ENCODE measurements around the gene ATP8B4. TPM values are rescaled to one million over a fixed set of nuclear protein-coding genes. Genes with fewer than 3 reads are reported as not detected.

ATP8B4 gene
- total and polyA plus RNA-seq, 11 donors = 0.51 to 14.7 (median 2.1) TPM

DNA sequence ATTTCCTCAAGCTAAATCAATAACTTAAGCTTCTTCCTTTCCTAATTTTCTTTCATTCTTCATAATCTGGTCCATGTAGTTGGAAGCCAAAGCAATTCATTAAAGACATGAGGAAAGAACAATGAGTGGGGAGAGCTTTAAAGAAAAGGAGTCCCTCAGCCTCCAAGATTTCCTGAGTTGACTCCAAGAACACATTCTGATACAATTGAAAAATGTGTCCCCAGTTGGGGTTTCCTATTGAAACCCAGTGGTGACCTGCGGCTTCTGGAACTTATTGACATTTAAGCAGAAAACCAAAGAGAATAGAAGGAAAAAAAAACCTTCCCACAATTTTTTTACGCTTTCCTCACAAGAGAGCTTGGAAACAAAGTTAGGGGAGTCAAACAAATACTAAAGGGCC lies 37.0 kb downstream of the ATP8B4 start:
- no peak for ATAC-seq
- no peak overlapping the region for H3K27ac ChIP-seq
- H3K4me1 ChIP-seq = peaks cover 0 to 8% (median 0%) of the 10 kb centered on the region in 12 donors
- no peaks in the 10 kb centered on the region for H3K36me3 ChIP-seq
- peaks cover 0 to 3% (median 0%) of the 10 kb centered on the region in 9 donors for H3K27me3 ChIP-seq
- intact Hi-C loops (cut with DNase I) = no loop called here
- 45 to 65% (median 51%) methylated on average over 2 of the region's 2 CpGs for WGBS, 4 donors
- DNase-seq = no peak
- H3K4me3 ChIP-seq = no peak overlapping the region
- TF ChIP-seq POLR2A (IDR thresholded peaks at IDR 0.05) (no peak), CTCF (IDR thresholded peaks at IDR 0.05) (no peak)
- H3K9me3 ChIP-seq = no peaks in the 10 kb centered on the region

- H3K9me3 ChIP-seq = no peaks in the 10 kb centered on the region
- H3K4me1 ChIP-seq = peaks cover 0 to 7% (median 0%) of the 10 kb centered on the region in 12 donors
- TF ChIP-seq CTCF (IDR thresholded peaks at IDR 0.05) = no peak
- TF ChIP-seq POLR2A (IDR thresholded peaks at IDR 0.05) = no peak
- WGBS, 4 donors = 62 to 67% (median 63%) methylated on average over 2 of the region's 2 CpGs
- H3K4me3 ChIP-seq = no peak overlapping the region
- DNase-seq = no peak
- peak overlapping the region in 1 of 12 donors; percentile 50 for H3K27ac ChIP-seq
- no peaks in the 10 kb centered on the region for H3K36me3 ChIP-seq
- intact Hi-C loops (cut with DNase I) = no loop called here
- no peak for ATAC-seq
- H3K27me3 ChIP-seq = peaks cover 0 to 3% (median 0%) of the 10 kb centered on the region in 9 donors
These were observed 41.4 kb downstream of the ATP8B4 start for GRCh38 chr15:50077651-50078050.

- peaks cover 0 to 3% (median 0%) of the 10 kb centered on the region in 9 donors for H3K27me3 ChIP-seq
- TF ChIP-seq POLR2A (IDR thresholded peaks at IDR 0.05) (no peak), CTCF (IDR thresholded peaks at IDR 0.05) (no peak)
- H3K9me3 ChIP-seq = no peaks in the 10 kb centered on the region
- H3K4me1 ChIP-seq = peaks cover 0 to 7% (median 0%) of the 10 kb centered on the region in 12 donors
- intact Hi-C loops (cut with DNase I) = no loop called here
- DNase-seq = no peak
- ATAC-seq = no peak
- H3K27ac ChIP-seq = peak overlapping the region in 1 of 12 donors; percentile 50
- H3K36me3 ChIP-seq = no peaks in the 10 kb centered on the region
- no peak overlapping the region for H3K4me3 ChIP-seq
These were observed 41.9 kb downstream of the ATP8B4 start for GRCh38 chr15:50077176-50077575.

- H3K9me3 ChIP-seq = no peaks in the 10 kb centered on the region
- TF ChIP-seq CTCF (IDR thresholded peaks at IDR 0.05) (no peak), POLR2A (IDR thresholded peaks at IDR 0.05) (no peak)
- ATAC-seq = no peak
- intact Hi-C loops (cut with DNase I) = no loop called here
- peaks cover 0 to 3% (median 0%) of the 10 kb centered on the region in 9 donors for H3K27me3 ChIP-seq
- DNase-seq = no peak
- H3K4me3 ChIP-seq = no peak overlapping the region
- H3K4me1 ChIP-seq = peaks cover 0 to 7% (median 0%) of the 10 kb centered on the region in 12 donors
- 61 to 79% (median 73%) methylated on average over 1 of the region's 1 CpG for WGBS, 4 donors
- H3K27ac ChIP-seq = no peak overlapping the region
- no peaks in the 10 kb centered on the region for H3K36me3 ChIP-seq
These were observed 43.7 kb downstream of the ATP8B4 start for GRCh38 chr15:50075319-50075718.
